Dermis blood vessel endothelial cell (primary cell): Measurements from ENCODE around the gene WIPF3. TPM values are rescaled to one million over a fixed set of nuclear protein-coding genes. Genes with fewer than 3 reads are reported as not detected.

Experiments
- DNase-seq: peaks from one replicate; pipeline ENCODE4 v3.0.0; 2010
- total RNA-seq: library from RNA; depleted of rRNA; stranded (reverse); fragments of >200 nt; gene quantifications from 2 replicates; pipeline ENCODE4 v1.2.3, GENCODE V29; 2014

Gene WIPF3
- total RNA-seq, 1 donor from 2014 or later, result 0.17 TPM

DNA sequence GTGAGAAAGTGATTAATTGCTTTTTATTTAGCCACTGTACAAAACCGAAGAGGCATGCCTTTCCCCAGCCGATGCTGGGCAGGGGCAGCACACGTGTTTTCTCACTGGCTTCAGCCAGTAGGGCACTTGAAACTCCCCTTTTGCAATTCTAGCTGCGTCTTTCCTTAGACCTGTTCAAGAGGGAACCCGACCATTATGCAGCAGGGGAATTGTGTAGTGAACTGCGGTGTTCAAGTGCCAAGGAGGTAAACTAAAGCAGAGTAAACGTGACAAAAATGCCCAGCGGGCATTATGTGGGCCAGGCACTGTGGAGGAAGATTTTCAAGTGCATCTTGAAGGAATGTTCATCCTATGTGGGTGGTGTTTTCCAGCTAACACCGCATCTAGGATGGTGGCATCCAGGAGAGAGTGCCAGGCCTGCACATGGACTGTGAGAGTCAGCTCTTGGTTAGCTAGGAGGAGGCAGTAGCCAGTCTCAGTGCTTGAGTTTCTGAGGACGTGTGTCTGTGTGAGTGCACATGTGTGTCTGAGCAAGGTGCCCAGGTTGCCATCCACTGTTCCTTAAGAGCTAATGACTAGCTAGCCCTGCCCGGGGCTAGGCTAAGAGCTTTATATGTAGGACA, 3.3 kb downstream of the WIPF3 start:
- DNase-seq, result no peak

- DNase-seq, result no peak
These were observed 4.0 kb downstream of the WIPF3 start for GRCh38 chr7:29810297-29810696.

- DNase-seq, result no peak
These were observed 4.6 kb downstream of the WIPF3 start for GRCh38 chr7:29810813-29811482.

GRCh38 chr7:29811586-29811985, 5.3 kb downstream of the WIPF3 start:
- DNase-seq, result no peak

- DNase-seq, result no peak
These were observed 6.0 kb downstream of the WIPF3 start for GRCh38 chr7:29812185-29812876.

DNA sequence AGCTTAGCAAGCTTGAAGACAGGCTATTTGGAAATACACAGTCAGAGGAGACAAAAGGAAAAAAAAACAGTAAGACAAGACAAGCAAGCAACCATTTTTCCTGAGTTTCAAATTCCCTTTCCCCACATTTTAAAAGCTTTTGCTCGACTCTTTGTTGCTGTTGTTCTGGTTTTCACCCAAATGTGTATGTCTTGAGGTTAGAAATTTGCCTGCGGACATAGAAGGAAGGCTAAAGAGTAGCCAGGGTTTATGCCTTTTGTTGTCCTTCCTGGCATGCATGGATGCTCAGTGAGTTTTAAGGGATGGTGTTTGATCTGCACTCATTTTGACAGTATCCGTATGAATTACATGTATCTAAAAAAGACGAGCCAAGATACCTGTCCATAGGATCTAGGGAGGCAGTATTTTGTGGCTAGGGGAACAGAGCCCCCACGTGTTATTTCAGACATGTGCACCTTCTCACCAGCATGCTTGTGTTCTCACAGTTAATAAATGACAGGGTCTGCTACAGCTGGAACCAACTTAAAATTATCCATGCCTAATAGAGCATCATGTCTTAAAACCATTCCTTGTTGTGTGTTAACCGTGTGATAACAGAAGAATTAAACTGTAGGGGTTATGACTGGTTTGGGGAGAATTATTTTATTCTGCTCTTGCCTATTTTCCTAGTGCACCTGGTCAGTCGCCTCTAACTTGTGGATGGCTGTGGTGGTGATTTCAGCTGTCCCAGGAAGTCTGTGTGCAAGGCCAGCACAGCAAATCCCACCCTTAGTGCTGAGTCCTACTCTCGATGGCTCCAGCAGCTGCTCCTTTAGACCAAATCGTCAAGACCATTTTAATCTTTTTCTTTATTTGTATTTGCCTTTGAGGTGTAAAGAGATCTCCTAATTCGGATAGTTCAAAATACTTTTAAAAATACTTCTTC, 9.1 kb downstream of the WIPF3 start:
- no peak for DNase-seq

- DNase-seq, result no peak
These were observed 12.0 kb downstream of the WIPF3 start for GRCh38 chr7:29818308-29818707.

GRCh38 chr7:29825775-29826529, 19.6 kb downstream of the WIPF3 start:
- no peak for DNase-seq

GRCh38 chr7:29826530-29826822, 20.2 kb downstream of the WIPF3 start:
- DNase-seq, result no peak

- no peak for DNase-seq
These were observed 20.6 kb downstream of the WIPF3 start for GRCh38 chr7:29826904-29827303.

DNA sequence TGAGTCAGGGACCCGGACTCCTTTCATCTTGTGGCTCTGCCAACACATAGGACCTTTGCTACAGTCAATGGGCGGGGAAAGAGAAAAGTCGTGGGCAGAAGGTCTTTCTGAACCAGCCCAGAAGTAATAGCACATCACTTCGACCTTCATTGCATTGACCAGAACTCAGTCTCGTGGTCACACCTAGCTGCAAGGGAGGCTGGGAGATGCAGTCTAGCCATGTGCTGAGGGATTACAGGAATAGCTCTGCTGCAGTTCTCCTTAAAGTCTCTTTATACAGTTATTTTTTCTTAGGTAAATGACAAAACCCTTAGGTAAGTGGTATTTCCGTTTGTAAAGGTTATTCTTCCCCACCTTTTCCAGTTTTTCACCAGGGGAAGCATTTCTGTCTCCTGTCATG, 25.4 kb downstream of the WIPF3 start:
- no peak for DNase-seq

DNA sequence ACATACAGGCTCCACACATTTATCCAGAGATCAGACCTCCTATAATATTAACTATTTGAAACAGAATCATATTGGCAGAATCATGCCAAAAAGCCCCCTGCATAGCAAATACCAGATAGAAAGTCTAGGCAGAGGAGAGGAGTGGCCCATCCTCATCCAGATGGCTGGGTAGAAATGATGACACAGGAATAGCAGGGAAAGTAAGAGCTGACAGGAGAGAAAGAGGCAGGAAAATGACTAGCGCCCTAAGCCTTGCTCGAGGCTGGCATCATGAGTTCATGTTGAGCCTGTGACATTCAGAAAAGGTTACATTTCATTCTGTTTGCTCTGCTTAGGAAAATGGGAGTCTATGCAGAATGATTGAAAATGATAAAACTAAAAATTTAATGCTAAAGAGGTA, 27.6 kb downstream of the WIPF3 start:
- no peak for DNase-seq

DNA sequence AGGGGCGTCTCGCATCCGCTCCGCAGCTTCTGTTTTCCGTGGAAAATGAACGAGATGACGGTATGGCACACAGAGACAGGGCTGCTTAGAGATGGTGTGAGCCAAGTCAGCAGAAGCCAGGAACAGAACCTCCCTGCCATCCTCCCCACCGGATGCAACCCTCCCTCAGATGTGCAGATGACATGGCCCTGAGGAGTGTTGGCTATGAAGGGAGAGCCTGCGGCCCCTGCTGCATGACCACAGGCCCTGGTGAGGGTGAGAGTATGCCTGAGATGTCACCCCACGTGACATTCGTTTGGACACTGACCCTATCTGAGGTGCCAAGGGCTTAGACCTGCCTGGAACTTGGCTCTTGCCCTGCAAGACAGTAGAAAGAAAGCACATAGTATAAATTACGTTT, 29.4 kb downstream of the WIPF3 start:
- no peak for DNase-seq

DNA sequence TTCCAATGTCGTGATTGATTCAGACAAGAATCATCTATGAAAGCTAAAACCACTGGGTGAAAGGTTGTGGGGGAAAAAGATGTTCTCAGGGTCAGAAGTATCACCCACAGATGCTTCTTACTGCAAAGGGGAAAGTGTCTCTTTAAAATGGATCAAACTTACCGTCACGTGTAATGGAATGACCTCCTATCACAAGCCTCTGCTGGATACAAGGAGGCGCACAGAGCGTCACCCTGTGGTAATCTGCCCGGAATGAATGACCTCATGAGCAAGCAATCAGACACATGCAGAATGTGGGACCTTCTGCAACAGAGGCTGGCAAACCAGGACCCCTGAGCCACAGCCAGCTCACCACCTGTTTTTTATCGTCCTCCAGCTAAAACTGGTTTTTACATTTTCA, 33.0 kb downstream of the WIPF3 start:
- DNase-seq, result no peak

GRCh38 chr7:29839921-29840320, 33.6 kb downstream of the WIPF3 start:
- DNase-seq, result no peak

DNA sequence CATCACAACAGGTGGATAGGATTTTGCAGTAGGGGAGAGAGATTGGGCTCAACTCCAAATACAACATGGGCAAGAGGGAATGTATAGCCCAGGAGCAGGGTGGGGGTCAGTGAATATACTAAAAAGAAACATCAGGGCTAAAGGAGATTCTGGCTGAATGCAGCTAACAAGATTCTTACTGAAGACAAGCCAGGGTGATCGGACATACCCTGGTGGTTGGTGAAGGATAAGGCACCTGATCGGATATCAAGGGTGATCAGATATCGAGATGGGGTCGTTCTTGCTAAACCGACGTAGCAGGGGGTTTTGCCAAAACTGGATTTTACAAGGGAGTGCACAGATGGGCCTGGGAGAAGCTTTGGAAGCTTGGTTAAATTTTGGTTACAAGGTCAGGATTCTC, 34.4 kb downstream of the WIPF3 start:
- DNase-seq, result no peak

DNA sequence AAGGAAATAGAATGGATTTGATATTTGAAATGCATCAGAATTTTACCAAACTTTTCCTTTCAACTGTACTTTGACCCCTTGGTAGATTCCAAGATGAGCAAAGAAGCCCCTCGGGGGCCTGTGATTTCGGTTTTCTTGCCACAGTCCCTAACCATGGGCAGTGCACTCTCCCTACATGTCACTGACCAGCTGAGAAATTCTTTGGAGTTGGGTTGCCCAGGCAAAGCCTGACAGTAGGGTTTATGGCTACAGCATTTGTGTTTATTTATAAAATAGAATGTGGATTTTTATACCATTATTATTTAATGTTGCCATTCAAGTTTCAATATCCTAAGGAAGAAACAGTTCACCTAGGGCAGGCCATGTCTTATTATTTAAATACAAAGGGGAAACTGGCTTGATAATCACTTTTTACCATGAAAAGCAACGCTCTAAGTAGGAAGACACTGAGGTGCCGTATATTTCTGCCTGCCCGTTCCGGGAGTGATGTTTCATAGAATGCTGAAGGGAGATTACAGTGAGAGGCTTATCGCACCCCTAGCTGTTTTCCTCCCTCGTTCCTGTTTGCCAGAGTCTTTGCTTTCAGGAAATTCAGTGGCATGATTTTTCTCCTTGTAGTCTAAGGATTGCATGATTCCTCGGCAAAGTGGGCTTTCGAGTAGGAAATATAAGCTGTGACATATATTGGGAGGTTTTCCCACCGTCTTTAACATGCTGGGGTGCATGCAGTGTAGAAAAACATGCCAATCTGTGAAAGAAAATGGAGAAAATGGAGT, 35.8 kb downstream of the WIPF3 start:
- DNase-seq, result no peak

DNA sequence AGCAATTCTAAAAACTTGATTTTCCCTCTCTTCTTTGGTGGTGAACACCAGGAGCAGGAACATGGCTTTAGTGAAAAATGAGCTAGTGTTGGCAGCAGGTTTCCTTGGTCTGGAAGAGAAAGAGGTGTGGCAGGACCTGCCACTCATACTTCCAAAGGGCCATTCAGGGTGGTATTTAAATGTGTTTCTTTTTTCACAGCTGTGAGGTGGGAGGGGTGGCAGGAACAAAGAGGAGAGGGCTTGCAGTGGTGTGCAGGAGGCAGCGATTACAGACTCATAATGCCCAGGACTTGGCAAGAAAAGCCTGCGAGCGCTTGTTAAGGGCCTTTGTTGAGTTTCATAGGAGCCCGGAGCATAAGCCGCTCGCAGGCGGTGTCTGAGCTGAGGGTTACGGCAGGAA, 36.8 kb downstream of the WIPF3 start:
- no peak for DNase-seq

GRCh38 chr7:29843726-29844125, 37.4 kb downstream of the WIPF3 start:
- no peak for DNase-seq

- no peak for DNase-seq
These were observed 38.3 kb downstream of the WIPF3 start for GRCh38 chr7:29844559-29844958.

DNA sequence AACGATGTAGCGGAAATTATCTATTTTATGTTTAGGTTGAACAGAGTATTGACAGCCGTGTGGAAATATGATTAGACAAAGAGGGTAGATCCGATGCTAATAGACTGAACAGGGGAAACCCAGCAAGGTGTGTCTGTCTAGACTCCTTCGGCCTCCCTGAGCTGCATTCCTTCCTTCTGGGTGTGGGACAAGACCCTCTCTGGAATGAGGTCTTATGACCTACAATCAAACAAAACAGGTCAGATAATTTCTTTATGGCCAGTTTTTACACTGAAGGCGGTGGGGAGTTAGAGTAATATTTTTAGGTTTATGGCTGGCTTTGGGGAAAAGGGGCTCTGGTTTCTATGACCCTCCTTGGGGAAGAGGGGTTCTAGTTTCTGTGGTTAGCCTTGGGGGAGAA, 41.2 kb downstream of the WIPF3 start:
- no peak for DNase-seq

- DNase-seq, result no peak
These were observed 41.6 kb downstream of the WIPF3 start for GRCh38 chr7:29847916-29848315.
